Retinal pigment epithelial cell (primary cell): Measurements from ENCODE around the gene LRIG1.
"Not testable (repeated sequence)": the region's sequence is repeated elsewhere in the genome, so short reads cannot be mapped to it uniquely, and the experiment has no call there.

Source experiments
- DNase-seq: peaks from one replicate; pipeline ENCODE4 v3.0.0-alpha.2; 2010; ENCODE audit warnings: low read depth
- H3K4me3 ChIP-seq: 2 replicates; pipeline ENCODE4 v1.5.1; 2011; ENCODE audit warnings: mild to moderate bottlenecking, low read length, control low read depth, moderate library complexity
- CTCF ChIP-seq: conservative IDR thresholded peaks from 2 replicates; pipeline ENCODE4 v1.5.1; 2011; ENCODE audit warnings: low read depth, low read length, control low read depth, inconsistent platforms

LRIG1 gene

GRCh38 chr3:66428733-66429132 is 72.1 kb downstream of the LRIG1 start:
- DNase-seq = peak; percentile 60
- TF ChIP-seq CTCF = no peak
- H3K4me3 ChIP-seq = no peak overlapping the region

- no peak overlapping the region for H3K4me3 ChIP-seq
- no peak for TF ChIP-seq CTCF
- no peak for DNase-seq
These were observed 72.8 kb downstream of the LRIG1 start for GRCh38 chr3:66427951-66428474.

- no peak for TF ChIP-seq CTCF
These were observed 73.5 kb downstream of the LRIG1 start for GRCh38 chr3:66427352-66427751.

GRCh38 chr3:66426135-66426534 is 74.7 kb downstream of the LRIG1 start:
- no peak for TF ChIP-seq CTCF
- no peak for DNase-seq
- no peak overlapping the region for H3K4me3 ChIP-seq

More at GRCh38 chr3:66427352-66427751, 73.5 kb downstream of the LRIG1 start:
- DNase-seq = no peak
- no peak overlapping the region for H3K4me3 ChIP-seq

GRCh38 chr3:66425576-66426114 is 75.2 kb downstream of the LRIG1 start:
- DNase-seq = no peak
- TF ChIP-seq CTCF = no peak

GRCh38 chr3:66425032-66425431 is 75.8 kb downstream of the LRIG1 start:
- no peak for TF ChIP-seq CTCF
- H3K4me3 ChIP-seq = no peak overlapping the region

More at GRCh38 chr3:66425576-66426114, 75.2 kb downstream of the LRIG1 start:
- H3K4me3 ChIP-seq = no peak overlapping the region

GRCh38 chr3:66423791-66424190 is 77.0 kb downstream of the LRIG1 start:
- no peak for TF ChIP-seq CTCF
- no peak for DNase-seq
- H3K4me3 ChIP-seq = no peak overlapping the region

More at GRCh38 chr3:66425032-66425431, 75.8 kb downstream of the LRIG1 start:
- no peak for DNase-seq

GRCh38 chr3:66421893-66422292 is 78.9 kb downstream of the LRIG1 start:
- DNase-seq = not testable (repeated sequence)

GRCh38 chr3:66421144-66421543 is 79.7 kb downstream of the LRIG1 start:
- DNase-seq, H3K4me3 ChIP-seq: not testable (repeated sequence)

More at GRCh38 chr3:66421893-66422292, 78.9 kb downstream of the LRIG1 start:
- H3K4me3 ChIP-seq = not testable (repeated sequence)
